T follicular helper cell (primary cell): ENCODE measurements around the gene CCDC181.
"Not testable (repeated sequence)": the region's sequence is repeated elsewhere in the genome, so short reads cannot be mapped to it uniquely, and the experiment has no call there.

Source experiments
- DNase-seq: peaks from one replicate; pipeline ENCODE4 v3.0.0-alpha.2; 2020; ENCODE audit warnings: low read depth
- total RNA-seq, 2 experiments: gene quantifications; one replicate each; lab custom pipeline; 2026; lab: John Stamatoyannopoulos, UW

CCDC181 gene
- total RNA-seq = 0.06 to 0.17 reads per million in 2 experiments

GRCh38 chr1:169427081-169427641, at the start of gene CCDC181:
CCDC181 (minus strand) TSS chr1:169427474; CDS start chr1:169424927, 2,547 bp downstream.
- DNase-seq = peak; percentile 2

GRCh38 chr1:169475806-169476387, 48.6 kb upstream of the CCDC181 start:
- DNase-seq = no peak

- no peak for DNase-seq
These were observed 47.2 kb upstream of the CCDC181 start for GRCh38 chr1:169474302-169474995.

- DNase-seq = no peak
These were observed 46.1 kb upstream of the CCDC181 start for GRCh38 chr1:169473347-169473746.

GRCh38 chr1:169472738-169473137, 45.5 kb upstream of the CCDC181 start:
- DNase-seq = no peak

GRCh38 chr1:169468982-169469381, 41.7 kb upstream of the CCDC181 start:
- DNase-seq = no peak

- no peak for DNase-seq
These were observed 39.3 kb upstream of the CCDC181 start for GRCh38 chr1:169466259-169467230.

GRCh38 chr1:169465281-169465680, 38.0 kb upstream of the CCDC181 start:
- no peak for DNase-seq

GRCh38 chr1:169462385-169462784, 35.1 kb upstream of the CCDC181 start:
- DNase-seq = no peak

- no peak for DNase-seq
These were observed 34.2 kb upstream of the CCDC181 start for GRCh38 chr1:169461390-169462000.

- DNase-seq = no peak
These were observed 33.0 kb upstream of the CCDC181 start for GRCh38 chr1:169460191-169460833.

GRCh38 chr1:169457443-169457842, 30.2 kb upstream of the CCDC181 start:
- no peak for DNase-seq

- no peak for DNase-seq
These were observed 28.8 kb upstream of the CCDC181 start for GRCh38 chr1:169456029-169456428.

GRCh38 chr1:169452921-169453320, 25.6 kb upstream of the CCDC181 start:
- no peak for DNase-seq

GRCh38 chr1:169451218-169451824, 24.0 kb upstream of the CCDC181 start:
- no peak for DNase-seq

GRCh38 chr1:169443923-169444322, 16.6 kb upstream of the CCDC181 start:
- no peak for DNase-seq

- no peak for DNase-seq
These were observed 1.0 kb downstream of the CCDC181 start for GRCh38 chr1:169426174-169426705.

GRCh38 chr1:169421309-169421708, 6.0 kb downstream of the CCDC181 start:
- no peak for DNase-seq

- no peak for DNase-seq
These were observed 12.3 kb downstream of the CCDC181 start for GRCh38 chr1:169414952-169415351.

- not testable (repeated sequence) for DNase-seq
These were observed 18.9 kb downstream of the CCDC181 start for GRCh38 chr1:169408340-169408739.
